SK-N-SH treated with all-trans-retinoic acid at 6 μM for 48 hours (cell line): ENCODE results near the gene HOOK1.

Source experiments
- PATZ1 ChIP-seq: fragments of 250-450 bp; sonication (Bioruptor Pico); IDR thresholded peaks from 2 replicates; pipeline ENCODE4 v1.8.0; 2020; ENCODE audit warnings: mild to moderate bottlenecking, moderate library complexity, borderline replicate concordance
- RARB ChIP-seq: fragments of 250-450 bp; sonication (Bioruptor Pico); IDR thresholded peaks from 2 replicates; pipeline ENCODE4 v1.8.0; 2021; ENCODE audit warnings: mild to moderate bottlenecking, moderate library complexity

- TF ChIP-seq PATZ1 (CRISPR knock-in tag): no peak
- no peak for TF ChIP-seq RARB (CRISPR knock-in tag)
These were observed 88.5 kb downstream of the HOOK1 start for GRCh38 chr1:59903141-59903754.
